ENCODE measurements around the gene CYFIP2.
A peak's percentile ranks its signal among the peaks of the same experiment; 100 is the strongest.

CYFIP2 gene

DNA sequence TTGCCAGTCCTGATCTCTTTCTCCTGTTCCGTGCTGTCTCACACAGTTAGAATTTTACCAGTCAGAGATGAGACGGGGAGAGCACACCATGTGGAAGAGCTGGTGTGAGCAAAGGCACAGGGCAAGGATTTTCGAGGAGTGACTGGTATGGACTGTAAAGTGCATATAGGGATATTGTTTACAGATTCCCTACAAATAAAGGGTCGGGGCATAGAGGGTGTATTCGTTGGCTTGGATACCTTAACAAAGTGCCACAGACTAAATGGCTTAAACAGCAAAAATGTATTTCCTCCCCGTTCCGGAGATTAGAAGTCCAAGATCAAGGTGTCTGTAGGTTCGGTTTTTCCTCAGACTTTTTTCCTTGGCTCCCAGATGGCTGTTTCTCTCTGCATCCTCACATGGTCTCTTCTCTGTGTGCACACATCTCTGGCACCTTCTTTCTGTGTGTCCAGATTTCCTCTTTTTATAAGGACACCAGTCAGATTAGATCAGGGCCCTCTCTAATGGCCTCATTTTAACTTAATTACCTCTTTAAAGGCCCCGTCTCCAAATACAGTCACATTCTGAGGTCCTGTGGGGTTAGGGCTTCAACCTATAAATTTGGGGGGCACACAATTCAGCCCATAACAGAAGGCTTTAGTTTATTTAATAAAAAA, 23.4 kb downstream of the CYFIP2 start:
- no peak for DNase-seq

DNA sequence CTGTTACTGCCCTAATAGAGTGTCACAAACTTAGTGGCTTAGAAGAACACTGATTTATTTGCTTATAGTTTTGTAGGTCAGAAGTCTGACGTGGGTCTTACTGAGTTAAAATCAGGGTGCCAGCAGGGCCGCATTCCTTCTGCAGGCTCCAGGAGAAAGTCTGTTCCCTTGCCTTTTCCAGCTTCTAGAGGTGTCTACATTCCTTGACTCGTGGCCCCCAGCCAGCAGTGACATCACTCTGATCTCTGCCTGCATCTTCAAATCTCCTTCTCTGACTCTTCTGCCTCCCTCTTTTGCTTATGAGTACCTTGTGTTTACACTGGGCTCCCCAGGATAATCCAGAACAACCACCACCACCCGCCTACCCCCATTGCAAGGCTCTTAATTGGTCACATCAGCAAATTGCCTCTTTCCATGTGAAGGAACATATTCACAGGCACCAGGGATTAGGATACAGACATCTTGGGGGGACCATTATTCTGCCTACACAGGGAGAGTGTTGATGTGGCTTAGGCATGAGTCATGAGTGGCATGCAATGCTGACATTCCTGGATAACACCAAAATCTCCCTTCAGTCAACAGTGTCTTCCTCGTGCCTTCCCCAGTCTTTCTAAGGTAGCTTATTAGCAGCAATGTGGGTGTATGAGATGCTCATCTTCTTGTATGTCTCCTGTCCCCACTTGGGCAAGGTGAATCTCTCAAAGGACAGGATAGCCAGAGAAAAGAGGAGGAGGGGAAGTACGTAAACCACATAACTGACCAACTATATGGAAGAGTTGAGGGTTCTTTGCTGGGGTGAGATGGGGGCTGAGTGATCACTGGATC, 24.4 kb downstream of the CYFIP2 start:
- no peak for DNase-seq

DNA sequence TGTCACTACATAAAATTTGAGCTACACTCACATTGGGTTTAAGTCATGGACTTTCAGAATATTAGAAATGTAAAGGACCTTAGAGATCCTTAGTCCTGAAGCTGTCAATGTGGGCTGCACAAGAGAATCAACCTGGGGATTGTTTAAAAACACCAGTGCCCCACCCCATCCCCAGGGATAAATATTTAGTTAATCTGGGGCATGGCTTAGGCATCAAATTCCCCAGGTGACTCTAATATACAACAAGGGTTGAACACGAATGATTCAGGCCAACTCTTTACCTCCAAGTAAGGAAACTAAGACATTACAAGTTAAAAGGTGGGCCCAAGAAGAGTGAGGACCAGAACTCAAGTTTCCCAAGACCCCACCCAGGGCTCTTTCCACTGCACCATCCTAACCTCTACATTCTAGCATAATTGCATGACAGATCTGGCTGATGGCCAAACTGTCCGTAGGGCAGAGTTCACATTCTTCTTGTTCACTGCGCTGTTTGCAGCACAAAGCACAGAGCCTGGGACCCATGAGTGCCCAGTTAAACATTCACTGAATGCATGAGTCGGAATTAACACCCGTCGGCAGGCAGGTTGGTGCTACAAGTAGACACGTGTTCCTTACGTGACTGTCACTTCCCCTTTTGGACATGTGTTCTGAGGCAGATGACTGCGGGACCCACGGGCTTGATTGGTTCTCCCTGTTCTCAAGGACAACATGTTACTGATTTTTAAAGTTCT, 25.2 kb downstream of the CYFIP2 start:
- no peak for DNase-seq

DNA sequence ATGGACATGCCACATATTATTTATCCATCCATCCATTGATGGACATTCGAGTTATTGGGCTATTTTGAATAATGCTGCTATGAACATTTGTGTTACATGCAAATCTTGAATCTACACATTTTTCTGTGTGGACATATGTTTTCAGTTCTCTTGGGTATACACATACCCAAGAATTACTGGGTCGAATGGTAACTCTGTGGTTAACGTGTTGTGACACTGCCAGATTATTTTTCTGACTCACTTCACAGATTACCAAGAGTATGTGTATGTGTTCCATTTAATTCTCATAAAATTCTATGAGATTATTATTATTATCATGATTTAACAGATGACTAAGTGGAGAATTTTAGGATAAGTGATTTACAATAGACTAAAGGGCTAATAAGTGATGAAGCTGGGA, 26.7 kb downstream of the CYFIP2 start:
- no peak for DNase-seq

DNA sequence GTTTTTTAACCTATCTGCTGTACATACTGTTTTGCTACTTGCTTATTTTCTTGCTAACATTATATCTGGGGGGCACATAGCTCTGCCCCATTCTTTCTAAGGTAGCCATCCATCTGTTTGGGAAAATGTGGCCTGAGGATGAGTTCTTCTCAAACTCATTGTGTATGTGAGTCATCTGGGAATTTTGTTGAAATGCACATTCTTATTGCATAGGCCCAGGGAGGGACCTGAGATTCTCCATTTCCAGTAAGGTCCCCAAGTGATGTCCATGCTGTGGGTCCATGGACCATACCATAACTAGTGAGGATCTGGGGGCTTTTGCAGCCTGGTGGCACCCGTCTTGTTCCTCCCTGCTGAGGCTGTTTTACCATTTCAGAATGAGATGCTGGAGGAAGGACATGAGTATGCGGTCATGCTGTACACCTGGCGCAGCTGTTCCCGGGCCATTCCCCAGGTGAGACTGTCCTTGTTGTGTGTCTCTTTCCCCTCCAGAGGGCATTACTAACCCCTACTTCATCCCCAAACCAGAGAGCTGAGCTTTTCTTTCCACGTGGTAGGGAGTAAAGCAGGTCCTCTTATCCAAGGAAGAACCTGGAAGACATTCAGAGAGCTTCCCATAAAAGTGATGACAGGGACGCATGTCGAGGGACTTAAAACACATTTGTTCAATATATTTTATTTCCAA, 28.6 kb downstream of the CYFIP2 start:
- DNase-seq, result peak; percentile 38

DNA sequence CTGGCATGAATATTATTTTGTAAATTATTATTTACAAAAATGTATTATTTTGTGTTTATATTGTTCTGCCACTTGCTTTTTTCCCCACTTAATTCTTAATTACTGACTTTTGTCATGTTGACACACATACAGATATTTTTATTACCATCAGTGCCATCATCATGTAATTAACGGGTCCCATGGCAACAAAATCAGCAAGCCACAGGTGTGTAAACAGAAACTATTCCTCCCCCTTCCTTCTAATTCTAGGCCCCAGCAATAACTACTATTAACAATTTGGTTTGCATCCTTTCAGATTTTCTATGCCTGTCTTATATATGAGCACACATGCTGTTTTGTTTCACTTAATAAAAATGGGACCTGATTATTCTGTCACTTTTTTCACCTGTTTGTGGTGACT, 29.3 kb downstream of the CYFIP2 start:
- peak; percentile 41 for DNase-seq

DNA sequence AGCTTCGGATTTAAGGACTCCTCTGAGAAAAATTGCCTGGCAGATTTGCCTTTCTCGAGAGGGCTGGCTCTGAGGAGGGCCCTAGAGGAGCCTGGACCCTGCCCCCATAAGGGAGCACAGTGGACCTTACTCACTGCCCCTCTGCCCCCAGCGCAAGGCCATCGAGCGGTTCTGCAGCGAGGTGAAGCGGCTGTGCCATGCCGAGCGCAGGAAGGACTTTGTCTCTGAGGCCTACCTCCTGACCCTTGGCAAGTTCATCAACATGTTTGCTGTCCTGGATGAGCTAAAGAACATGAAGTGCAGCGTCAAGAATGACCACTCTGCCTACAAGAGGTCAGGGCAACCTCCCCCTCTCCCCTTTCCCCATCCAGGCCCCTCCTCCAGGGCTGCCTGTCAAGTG, 34.6 kb downstream of the CYFIP2 start:
- DNase-seq, result no peak

DNA sequence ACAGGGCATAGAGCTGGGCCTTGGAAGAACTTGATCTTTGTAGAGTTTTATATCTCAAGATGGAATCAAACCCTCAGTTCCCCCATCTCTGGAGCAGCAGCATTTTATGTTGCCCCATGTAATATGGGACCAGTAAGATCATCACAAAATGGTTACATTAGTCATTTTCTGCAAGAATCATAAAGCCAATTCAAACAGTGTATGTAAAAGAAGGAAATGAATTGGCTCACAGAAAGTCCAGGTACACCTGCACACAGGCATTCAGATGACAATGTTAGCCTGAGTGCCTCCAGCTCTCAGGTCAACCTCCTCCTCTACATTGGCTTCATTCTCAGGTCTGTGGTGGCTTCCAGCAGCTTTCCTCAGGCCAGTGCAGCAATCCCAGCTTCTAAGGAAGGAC, 35.1 kb downstream of the CYFIP2 start:
- DNase-seq, result no peak

DNA sequence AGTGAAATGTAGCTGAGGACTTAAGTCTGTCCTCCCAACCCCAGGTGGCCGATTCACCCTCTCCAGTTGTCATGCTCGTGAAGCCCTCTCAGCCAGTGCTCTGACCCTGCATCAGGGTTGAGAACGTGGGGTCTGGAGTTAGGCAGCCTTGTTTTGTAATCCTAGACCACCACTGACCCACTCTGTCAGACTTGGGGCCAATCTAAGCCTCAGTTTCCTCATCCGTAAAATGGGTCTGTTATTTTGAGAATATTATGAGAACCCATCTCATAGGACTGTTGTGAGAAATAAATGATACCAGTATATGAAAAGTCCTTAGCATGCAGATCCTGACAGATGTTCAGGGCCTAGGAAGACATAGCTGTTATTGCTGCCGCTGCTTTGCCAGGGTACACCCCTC, 37.1 kb downstream of the CYFIP2 start:
- no peak for DNase-seq

DNA sequence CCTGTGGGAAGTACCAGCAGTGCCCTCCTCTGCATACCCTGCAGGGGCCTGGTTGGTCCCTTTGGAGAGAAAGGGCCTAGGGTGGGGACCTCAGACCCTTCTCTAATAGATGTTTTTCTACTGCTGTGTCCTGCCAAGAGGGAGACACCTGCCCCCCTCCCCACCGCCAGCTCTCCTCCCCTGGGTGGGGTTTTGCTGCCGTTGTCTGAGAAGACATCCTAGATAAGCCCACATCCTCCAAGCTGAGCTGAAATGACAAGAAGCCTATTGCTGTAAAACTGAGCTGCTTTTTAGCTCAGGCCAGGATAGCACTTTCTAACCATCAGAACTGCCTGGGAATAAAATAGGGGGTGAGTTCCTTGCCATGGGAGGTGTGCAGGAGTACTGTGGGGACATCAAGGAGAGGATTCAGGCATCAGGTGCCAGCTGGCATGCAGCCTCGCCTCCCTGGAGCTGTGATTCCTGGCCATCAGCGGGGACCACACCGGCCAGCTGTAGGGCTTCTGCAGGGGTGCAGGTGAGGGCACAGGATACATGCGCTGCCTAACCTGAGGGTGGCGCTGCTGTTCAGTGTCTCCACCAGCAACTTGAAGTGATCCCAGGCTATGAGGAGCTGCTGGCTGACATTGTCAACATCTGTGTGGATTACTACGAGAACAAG, 37.9 kb downstream of the CYFIP2 start:
- no peak for DNase-seq

DNA sequence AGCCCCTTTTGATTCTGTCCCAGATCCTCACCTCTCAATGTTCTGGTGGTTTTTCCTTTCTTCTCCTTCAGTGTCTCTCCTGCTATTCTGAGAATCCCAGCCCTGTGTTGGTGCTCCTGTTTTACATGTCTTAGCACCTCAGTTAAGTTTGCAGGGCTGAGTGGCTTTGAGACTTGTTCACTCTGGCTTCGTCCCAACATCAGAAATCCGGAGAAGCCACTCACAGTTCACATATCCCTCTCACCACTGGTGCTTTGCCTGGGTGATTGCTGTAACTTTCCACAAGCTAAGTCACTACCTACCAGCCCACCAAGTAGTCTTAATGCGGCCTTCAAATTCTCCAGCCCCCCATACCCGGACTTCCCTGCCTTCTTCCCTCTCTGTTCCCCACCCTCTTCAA, 40.2 kb downstream of the CYFIP2 start:
- DNase-seq, result no peak

DNA sequence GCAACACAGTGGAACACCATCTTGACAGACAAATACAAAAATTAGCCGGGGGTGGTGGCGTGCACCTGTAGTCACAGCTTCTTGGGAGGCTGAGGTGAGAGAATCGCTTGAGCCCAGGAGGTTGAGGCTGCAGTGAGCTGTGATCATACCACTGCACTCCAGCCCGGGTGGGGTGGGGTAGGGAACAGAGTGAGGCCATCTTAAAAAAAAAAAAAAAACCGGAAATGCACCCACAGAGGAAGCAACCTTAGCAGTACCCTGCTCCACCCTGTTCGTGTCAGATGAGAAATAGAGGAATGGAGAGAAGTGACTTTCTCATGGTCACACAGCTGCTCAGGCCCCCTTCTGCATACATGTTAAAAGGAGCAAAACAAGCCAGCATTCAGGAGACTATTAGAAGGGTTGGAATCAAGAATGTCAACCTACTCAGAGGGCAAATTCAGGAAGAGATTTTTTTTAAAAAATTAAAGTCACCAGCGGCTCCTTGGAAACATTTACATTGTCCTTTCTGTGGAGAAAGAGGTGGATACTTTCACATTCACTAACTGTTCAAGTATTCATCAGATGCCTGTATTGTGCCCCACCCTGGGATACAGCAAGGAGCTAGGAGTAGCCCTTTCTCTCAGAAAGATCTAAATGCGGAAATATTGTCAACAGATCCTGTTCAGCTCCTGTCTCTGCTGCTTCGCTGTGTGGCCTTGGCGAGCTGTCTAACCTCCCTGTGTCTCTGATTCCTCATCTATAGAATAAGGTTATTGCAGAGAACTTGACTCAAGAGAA, 41.0 kb downstream of the CYFIP2 start:
- no peak for DNase-seq

DNA sequence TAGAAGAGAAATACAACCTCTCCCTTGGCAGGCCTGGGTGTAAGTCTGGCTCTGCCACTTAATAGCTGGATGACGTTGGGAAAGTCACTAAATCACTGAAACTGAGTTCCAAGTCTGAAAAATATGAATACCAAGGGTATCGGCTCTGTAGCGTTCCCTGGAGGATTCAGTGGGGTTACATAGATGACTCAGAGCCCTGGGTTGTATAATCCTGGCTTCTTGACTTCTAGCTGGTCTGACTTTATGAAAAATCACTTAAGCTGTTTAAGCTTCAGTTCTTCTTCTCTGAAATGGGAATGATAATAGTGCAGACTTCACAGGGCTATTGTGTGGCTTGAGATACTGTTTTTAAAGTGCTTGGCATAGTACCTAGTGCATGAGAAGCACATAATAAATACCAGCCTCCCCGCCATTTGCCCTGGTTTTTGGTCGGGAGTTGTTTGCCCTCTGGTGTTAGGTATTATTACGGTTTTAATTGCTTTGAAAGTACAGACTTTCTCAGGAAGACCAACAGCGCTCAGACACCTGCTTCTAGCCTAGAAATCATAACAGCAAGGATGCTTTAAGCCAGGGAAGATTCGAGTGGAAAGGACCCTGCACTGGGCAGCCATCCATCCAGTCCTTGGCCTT, 43.0 kb downstream of the CYFIP2 start:
- DNase-seq, result no peak

DNA sequence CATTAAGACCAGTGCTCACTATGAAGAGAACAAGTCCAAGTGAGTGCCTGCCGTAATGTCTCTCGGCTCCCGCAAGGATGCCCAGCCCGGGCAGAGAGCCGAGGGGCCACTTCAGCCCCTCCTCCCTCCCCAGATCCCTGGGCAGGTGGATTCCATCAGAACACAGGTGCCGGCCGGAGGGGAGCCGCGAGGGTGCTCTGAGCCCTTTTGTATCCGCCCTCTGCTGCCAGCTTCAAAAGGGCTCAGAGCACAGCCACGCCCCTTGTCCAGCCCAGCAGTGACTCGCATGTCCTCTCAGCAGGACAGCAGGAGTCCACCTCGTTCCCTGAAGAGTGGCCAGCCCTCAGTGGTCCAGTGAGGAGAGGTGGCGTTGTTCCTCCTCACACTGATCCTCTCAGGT, 43.9 kb downstream of the CYFIP2 start:
- no peak for DNase-seq

DNA sequence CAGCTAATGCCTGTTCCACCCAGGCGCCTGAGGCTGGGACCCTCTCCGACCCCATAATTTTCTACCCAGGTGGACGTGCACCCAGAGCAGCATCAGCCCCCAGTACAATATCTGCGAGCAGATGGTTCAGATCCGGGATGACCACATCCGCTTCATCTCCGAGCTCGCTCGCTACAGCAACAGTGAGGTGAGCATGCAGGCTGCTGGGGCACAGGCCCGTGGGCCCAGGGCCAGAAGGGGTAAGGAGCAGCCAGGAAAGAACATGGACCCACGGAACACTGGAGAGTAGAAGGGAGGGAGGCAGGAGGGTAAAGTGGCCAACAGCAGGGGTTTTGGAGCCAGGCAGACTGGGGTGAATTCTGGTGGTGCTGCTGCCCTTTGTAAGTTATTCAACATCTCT, 45.7 kb downstream of the CYFIP2 start:
- DNase-seq, result no peak

DNA sequence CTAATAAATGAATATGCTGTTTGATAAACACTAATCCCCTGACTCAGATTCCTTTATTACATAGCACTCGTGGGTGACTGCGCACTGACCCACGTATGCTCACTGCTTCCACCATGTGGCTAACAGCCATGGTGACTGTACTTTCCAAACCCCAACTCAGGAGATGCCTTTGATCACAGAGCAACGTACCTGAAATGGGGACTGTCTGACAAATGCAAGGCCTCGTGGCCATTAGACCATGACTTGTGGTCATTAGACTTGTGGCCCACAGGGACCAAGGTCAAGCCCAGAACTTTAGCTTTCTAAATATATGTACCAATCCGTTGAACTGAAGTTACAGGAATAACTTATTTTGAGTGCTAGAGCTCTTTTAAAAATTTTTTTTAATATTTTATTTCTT, 46.6 kb downstream of the CYFIP2 start:
- DNase-seq, result peak; percentile 6

DNA sequence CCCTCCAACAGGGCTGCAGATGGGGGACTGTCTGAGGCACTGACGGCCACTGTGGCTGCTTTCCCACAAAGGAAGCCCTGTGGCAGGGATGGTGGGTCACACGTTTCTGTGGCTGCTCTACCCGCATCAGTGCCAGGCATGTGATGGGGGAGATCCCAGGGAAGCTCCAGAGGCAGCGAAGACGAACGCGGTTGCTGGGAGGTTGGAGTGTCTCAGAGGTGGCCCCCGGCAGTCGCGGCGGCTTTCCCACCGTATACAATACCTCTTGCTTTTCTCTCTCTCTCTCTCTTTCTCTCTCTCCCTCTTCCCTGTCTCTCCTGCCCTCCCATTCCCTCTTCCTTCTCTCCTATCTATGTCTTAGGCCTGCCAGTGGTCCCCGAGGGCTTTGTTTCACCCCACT, 56.7 kb downstream of the CYFIP2 start:
- DNase-seq, result no peak

DNA sequence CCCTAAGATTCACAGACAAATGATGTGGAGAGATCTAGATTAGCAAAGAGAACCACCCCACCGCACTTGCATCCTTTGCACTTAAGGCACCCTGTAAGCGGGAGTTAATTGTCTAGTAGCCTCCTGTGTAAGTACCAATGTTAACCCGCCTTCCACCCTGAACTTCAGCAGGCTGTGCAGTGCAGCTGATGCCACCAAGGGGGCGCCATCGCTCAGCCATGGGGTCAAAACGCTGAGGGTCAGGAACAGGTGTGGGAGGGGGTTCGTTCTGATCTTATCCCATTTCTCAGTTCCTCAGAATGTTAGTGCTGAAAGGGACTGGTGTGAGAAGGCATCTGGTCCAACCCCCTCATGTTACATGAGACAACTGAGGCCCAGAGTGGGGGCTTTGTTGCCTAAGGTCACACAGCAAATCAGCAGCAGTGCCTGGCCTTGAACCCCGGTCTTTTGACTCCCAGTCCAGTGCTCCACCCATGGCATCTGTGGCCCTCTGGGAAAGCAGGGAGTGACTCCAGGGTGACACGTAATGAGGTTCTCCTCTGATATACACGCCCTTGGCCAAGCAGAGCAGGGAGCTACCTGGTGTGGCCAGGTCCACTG, 57.3 kb downstream of the CYFIP2 start:
- no peak for DNase-seq

DNA sequence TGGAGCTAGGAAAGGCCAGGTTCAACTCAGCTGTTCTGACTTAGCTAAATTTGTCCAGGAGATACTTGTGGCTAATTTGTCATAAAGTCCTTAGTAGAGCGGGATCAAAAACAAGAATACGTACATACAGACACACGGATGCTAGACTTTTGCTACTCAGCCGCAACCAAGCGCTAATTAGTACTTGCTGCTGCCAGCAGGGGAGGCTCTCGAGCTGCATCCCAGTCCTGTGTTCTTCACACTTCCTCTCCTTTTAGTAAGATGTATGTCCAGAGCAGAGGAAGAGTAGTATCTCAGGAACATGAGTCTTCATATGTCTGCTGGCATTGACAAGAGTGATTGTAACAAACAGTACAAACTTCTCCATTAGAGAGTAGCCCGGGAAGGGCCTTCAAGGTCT, 58.3 kb downstream of the CYFIP2 start:
- no peak for DNase-seq

DNA sequence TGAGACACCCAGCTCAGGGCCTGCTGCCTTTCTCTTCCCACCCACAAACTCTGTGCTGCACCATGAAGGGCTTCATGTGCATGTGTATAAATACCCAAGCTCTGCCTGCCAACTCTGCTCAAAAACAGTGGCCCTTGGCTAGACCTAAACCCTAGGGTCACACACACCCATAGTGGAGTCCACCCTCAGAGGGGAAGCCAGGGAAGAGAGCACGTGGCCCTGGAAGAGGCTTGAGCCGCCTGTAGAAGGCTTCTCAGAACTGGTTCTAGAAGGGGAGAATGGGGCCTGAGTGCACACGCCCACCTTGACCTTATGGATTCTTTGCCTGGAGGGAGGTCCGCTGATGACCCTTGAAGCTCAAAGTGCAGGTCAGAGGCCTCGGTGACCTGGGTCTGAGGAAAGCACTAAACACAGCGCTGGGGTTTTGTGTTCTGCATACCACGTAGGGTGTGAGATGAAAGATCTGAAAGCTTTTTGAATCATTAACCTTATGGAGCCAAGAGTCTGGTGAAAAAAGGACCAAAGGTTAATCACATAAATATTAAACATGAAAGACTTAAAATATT, 60.6 kb downstream of the CYFIP2 start:
- DNase-seq, result no peak

DNA sequence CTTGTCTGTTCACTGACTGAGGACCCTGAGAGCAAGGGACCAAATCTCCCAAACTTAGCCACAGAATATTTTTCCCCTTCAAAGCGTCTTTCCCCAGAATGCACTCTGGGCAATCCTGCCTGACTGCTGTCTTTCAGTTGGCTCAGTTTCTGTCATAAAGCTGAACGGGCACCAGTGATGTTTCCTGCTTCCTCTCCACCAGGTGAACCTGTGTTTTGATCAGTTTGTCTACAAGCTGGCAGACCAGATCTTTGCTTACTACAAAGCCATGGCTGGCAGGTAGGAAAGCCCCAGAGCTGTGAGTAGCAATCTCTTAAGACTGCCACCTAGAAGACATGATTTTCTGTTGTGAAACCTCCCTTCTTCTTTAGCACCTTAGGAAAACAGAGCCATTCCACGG, 61.8 kb downstream of the CYFIP2 start:
- DNase-seq, result no peak
